Measurements from ENCODE around the gene ARPC5L.

ARPC5L gene

DNA sequence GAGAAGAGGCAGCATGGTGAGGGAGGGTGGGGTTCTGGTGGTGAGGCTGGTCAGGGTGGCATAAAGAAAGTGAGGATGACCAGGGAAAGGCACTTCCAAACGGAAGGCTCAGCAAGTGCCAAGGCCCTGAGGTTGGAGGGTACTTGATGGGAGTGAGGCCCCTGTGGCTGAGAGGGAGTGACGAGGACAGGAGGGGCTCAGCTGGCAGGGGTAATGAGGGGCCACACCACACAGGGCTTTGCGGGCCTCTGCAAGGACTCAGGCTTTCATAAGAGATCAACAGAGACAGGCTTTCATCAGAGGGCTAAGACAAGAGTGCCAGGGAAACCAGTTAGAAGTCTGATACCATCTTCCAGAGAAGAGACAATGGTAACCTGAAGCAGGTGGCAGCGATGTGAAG is 23.6 kb downstream of the ARPC5L start:
- DNase-seq (ENCODE audit: low read depth in 1 of 2, low spot score in 1 of 2): no peak
- Histone ChIP-seq H3K27me3 (ENCODE audit: insufficient read depth, poor library complexity, severe bottlenecking) (no peaks in the 10 kb centered on the region), H3K4me3 (replicated peaks; ENCODE audit: insufficient read depth, low read length) (no peak overlapping the region), H3K27ac (replicated peaks) (no peak overlapping the region)
- TF ChIP-seq, protein P1, sequence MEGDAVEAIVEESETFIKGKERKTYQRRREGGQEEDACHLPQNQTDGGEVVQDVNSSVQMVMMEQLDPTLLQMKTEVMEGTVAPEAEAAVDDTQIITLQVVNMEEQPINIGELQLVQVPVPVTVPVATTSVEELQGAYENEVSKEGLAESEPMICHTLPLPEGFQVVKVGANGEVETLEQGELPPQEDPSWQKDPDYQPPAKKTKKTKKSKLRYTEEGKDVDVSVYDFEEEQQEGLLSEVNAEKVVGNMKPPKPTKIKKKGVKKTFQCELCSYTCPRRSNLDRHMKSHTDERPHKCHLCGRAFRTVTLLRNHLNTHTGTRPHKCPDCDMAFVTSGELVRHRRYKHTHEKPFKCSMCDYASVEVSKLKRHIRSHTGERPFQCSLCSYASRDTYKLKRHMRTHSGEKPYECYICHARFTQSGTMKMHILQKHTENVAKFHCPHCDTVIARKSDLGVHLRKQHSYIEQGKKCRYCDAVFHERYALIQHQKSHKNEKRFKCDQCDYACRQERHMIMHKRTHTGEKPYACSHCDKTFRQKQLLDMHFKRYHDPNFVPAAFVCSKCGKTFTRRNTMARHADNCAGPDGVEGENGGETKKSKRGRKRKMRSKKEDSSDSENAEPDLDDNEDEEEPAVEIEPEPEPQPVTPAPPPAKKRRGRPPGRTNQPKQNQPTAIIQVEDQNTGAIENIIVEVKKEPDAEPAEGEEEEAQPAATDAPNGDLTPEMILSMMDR (IDR thresholded peaks at IDR 0.05; ENCODE audit: insufficient read depth, low read length): no peak
- TF ChIP-seq GABPA (IDR thresholded peaks at IDR 0.05; ENCODE audit: low read depth) (no peak), POLR2AphosphoS5 (IDR thresholded peaks at IDR 0.05; ENCODE audit: low read depth) (no peak), REST (IDR thresholded peaks at IDR 0.05; ENCODE audit: insufficient replicate concordance, low read depth) (no peak), SPI1 (IDR thresholded peaks at IDR 0.05; ENCODE audit: borderline replicate concordance, low read depth) (no peak)

DNA sequence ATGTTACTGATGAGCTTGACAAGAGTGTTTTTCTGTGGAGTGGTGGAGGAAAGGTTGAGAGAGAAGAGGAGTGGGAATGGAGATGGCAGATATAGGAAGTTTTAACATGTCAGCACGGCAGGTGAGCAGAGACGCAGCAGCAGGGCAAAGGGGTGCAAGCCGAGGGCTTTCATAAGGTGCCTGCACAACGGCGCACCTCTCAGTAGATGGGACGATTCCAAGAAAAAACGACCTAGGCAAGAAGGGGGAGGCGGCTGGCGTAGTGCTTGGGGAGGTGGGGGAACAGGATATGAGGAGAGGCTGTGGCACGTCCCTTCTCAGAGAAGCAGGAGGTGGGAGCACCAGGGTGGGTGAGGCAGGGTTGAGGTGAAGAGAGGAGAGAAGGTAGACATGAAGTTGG is 24.5 kb downstream of the ARPC5L start:
- Histone ChIP-seq H3K4me3 (replicated peaks; ENCODE audit: insufficient read depth, low read length) (no peak overlapping the region), H3K27ac (replicated peaks) (no peak overlapping the region), H3K27me3 (ENCODE audit: insufficient read depth, poor library complexity, severe bottlenecking) (no peaks in the 10 kb centered on the region)
- DNase-seq (ENCODE audit: low read depth in 1 of 2, low spot score in 1 of 2): no peak
- TF ChIP-seq GABPA (IDR thresholded peaks at IDR 0.05; ENCODE audit: low read depth): no peak
- no peak for TF ChIP-seq REST (IDR thresholded peaks at IDR 0.05; ENCODE audit: insufficient replicate concordance, low read depth)
- no peak for TF ChIP-seq SPI1 (IDR thresholded peaks at IDR 0.05; ENCODE audit: borderline replicate concordance, low read depth)
- TF ChIP-seq, protein P1 (IDR thresholded peaks at IDR 0.05; ENCODE audit: insufficient read depth, low read length): no peak
- no peak for TF ChIP-seq POLR2AphosphoS5 (IDR thresholded peaks at IDR 0.05; ENCODE audit: low read depth)

DNA sequence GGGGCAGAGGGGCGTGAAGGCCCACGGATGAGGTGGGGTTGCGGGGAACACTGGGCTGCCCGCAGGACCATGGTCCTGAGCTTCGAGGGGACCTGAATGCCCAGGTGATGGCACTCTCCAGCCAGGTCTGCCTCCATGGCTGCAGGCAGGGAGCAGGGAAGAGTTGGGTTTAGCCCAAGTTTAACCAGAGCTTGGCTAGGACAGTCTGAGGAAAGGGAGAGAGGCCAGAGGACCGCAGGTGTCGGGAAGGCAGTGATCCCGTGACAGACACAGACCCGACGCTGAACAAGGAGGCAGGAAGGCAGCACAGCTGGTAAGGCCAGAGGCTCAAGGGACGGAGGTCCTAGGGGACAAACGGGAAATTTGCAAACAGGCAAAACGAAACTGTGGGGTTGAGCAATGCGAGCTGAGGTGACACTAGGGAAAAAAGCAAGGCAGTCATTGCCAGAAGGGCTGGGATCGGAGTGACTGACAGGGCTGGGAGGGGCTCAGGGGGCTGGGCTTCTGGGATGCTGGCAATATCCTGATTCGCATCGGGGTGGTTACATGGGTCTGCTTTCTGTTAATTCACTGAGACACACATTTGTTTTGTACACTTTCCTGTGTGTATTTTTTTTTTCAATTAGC is 25.0 kb downstream of the ARPC5L start:
- no peak overlapping the region for H3K27ac ChIP-seq (replicated peaks)
- no peak for TF ChIP-seq REST (IDR thresholded peaks at IDR 0.05; ENCODE audit: insufficient replicate concordance, low read depth)
- TF ChIP-seq GABPA (IDR thresholded peaks at IDR 0.05; ENCODE audit: low read depth): no peak
- no peak for TF ChIP-seq POLR2AphosphoS5 (IDR thresholded peaks at IDR 0.05; ENCODE audit: low read depth)
- TF ChIP-seq, protein P1 (IDR thresholded peaks at IDR 0.05; ENCODE audit: insufficient read depth, low read length): no peak
- no peak for TF ChIP-seq SPI1 (IDR thresholded peaks at IDR 0.05; ENCODE audit: borderline replicate concordance, low read depth)

More for the DNA sequence above, 25.0 kb downstream of the ARPC5L start:
- Histone ChIP-seq H3K4me3 (replicated peaks; ENCODE audit: insufficient read depth, low read length) (no peak overlapping the region), H3K27me3 (ENCODE audit: insufficient read depth, poor library complexity, severe bottlenecking) (no peaks in the 10 kb centered on the region)
- no peak for DNase-seq (ENCODE audit: low read depth in 1 of 2, low spot score in 1 of 2)
